Measurements from ENCODE around the gene SPEM1. TPM values are rescaled to one million over a fixed set of nuclear protein-coding genes. Genes with fewer than 3 reads are reported as not detected.

SPEM1 gene, protein sequence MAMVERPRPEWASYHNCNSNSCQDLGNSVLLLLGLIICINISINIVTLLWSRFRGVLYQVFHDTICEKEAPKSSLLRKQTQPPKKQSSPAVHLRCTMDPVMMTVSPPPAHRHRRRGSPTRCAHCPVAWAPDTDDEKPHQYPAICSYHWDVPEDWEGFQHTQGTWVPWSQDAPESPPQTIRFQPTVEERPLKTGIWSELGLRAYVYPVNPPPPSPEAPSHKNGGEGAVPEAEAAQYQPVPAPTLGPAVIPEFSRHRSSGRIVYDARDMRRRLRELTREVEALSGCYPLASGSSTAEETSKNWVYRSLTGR
- total RNA-seq: not detected

GRCh38 chr17:7419819-7420610 is at the start of gene SPEM1:
SPEM1 (plus strand) TSS chr17:7420324; CDS start chr17:7420385, 61 bp downstream.
- H3K4me1 ChIP-seq: no peaks in the 10 kb centered on the region
- intact Hi-C loops (cut with DNase I): no loop called here
- no peaks in the 10 kb centered on the region for H3K9me3 ChIP-seq
- no peak within 1 kb of the TSS for H3K27ac ChIP-seq
- no peaks in the 10 kb centered on the region for H3K27me3 ChIP-seq
- H3K36me3 ChIP-seq: peaks cover 0 to 22% (median 0%) of the 10 kb centered on the region in 3 donors
- no peak within 1 kb of the TSS for H3K4me3 ChIP-seq
- DNase-seq: no peak
- WGBS, 2 donors: 57% methylated on average over 7 to 11 of the region's 17 CpGs
- no peak for TF ChIP-seq POLR2A (IDR thresholded peaks at IDR 0.05)
- no peak for TF ChIP-seq CTCF (IDR thresholded peaks at IDR 0.05)

DNA sequence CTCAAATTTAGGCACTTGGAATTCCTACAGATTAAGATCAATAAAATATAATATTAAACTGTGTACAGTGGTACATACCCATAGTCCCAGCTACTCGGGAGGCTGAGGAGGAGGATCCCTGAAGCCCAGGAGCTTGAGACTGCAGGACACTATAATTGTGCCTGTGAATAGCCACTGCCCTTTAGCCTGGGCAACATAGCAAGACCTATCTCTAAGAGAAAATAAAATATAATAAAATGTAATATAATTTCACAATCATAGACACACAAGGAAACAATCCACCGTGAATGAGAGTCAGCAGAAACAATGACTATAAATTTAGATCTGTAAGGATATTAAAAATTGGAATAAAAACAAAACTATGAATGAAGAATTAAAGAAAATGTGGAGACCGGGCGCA is 49.3 kb upstream of the SPEM1 start:
- 67 to 77% methylated on average over 4 of the region's 4 CpGs for WGBS, 2 donors
- H3K4me1 ChIP-seq: no peaks in the 10 kb centered on the region
- no peaks in the 10 kb centered on the region for H3K27me3 ChIP-seq
- H3K4me3 ChIP-seq: no peak overlapping the region
- TF ChIP-seq CTCF (IDR thresholded peaks at IDR 0.05) (no peak), POLR2A (IDR thresholded peaks at IDR 0.05) (no peak)
- no peak for DNase-seq
- no peaks in the 10 kb centered on the region for H3K9me3 ChIP-seq
- no peak overlapping the region for H3K27ac ChIP-seq
- no peaks in the 10 kb centered on the region for H3K36me3 ChIP-seq
- intact Hi-C loops (cut with DNase I): no loop called here

- Histone ChIP-seq H3K36me3 (no peaks in the 10 kb centered on the region), H3K27ac (no peak overlapping the region), H3K9me3 (peaks cover 0 to 5% (median 0%) of the 10 kb centered on the region in 3 donors), H3K4me1 (no peaks in the 10 kb centered on the region), H3K27me3 (no peaks in the 10 kb centered on the region), H3K4me3 (no peak overlapping the region)
- TF ChIP-seq CTCF (IDR thresholded peaks at IDR 0.05) (no peak), POLR2A (IDR thresholded peaks at IDR 0.05) (no peak)
- no peak for DNase-seq
- intact Hi-C loops (cut with DNase I): no loop called here
- WGBS, 2 donors: 83 to 88% methylated on average over 2 of the region's 2 CpGs
These were observed 45.8 kb upstream of the SPEM1 start for GRCh38 chr17:7374353-7374752.

DNA sequence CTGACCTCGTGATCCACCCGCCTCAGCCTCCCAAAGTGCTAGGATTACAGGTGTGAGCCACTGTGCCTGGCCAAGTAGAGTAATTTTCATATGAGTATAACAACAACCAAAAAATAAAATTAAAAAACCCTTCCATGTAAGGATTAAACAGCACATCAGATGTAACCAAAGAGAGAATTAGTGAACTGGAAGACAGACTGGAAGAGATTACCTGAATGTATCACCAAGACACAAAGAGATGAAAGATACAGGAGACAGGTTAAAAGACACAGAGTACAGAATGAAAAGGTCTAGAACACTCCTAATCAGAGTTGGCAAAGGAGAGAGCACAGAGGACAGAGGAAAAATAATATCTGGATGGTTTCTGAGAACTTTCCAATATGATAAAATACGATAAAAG is 41.0 kb upstream of the SPEM1 start:
- no peak overlapping the region for H3K27ac ChIP-seq
- H3K4me3 ChIP-seq: no peak overlapping the region
- TF ChIP-seq CTCF (IDR thresholded peaks at IDR 0.05): no peak
- no peak for TF ChIP-seq POLR2A (IDR thresholded peaks at IDR 0.05)
- H3K27me3 ChIP-seq: peaks cover 0 to 5% (median 0%) of the 10 kb centered on the region in 4 donors
- intact Hi-C loops (cut with DNase I): no loop called here
- 91 to 97% methylated on average over 3 of the region's 3 CpGs for WGBS, 2 donors
- no peak for DNase-seq
- H3K36me3 ChIP-seq: peaks cover 0 to 13% (median 0%) of the 10 kb centered on the region in 3 donors
- H3K4me1 ChIP-seq: peaks cover 19 to 45% (median 30%) of the 10 kb centered on the region in 3 donors
- H3K9me3 ChIP-seq: peaks cover 0 to 5% (median 0%) of the 10 kb centered on the region in 3 donors

DNA sequence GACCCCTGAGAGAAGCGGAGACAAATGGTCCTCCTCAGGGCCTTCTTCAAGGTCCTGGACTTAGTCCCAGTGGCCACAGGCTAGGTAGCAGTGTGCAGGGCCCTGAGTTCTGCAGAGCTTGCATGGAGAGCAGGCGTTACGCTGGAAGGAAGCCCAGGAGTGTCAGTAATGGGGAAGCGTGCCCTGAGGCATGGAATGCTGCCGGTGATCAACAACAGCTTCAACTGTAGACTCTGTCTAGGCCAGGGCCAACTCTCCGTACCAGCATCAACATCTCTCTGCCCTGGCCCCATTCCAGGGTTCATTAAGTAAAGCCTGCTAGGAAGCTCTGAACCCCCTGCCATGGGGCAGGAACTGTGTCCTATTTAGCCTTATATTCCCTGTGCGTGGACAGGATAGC is 39.8 kb upstream of the SPEM1 start:
- Histone ChIP-seq H3K36me3 (peaks cover 0 to 25% (median 0%) of the 10 kb centered on the region in 3 donors), H3K4me1 (peaks cover 20 to 53% (median 31%) of the 10 kb centered on the region in 3 donors), H3K9me3 (peaks cover 0 to 5% (median 0%) of the 10 kb centered on the region in 3 donors), H3K27ac (peak overlapping the region; percentile 81 to 89 (median 85)), H3K27me3 (peaks cover 0 to 5% (median 0%) of the 10 kb centered on the region in 4 donors), H3K4me3 (peak overlapping the region; percentile 49 to 73 (median 68))
- no peak for DNase-seq
- TF ChIP-seq POLR2A (IDR thresholded peaks at IDR 0.05) (no peak), CTCF (IDR thresholded peaks at IDR 0.05) (no peak)
- intact Hi-C loops (cut with DNase I): no loop called here
- WGBS, 2 donors: 20% methylated on average over 2 of the region's 7 CpGs; no CpG with 5 or more reads in 1 of the 2 donors

Data from esophagus squamous epithelium (tissue), 5 donors.